Measurements from ENCODE around the gene DYRK1B.
"Not testable (repeated sequence)": the region's sequence is repeated elsewhere in the genome, so short reads cannot be mapped to it uniquely, and the experiment has no call there.

Gene DYRK1B

GRCh38 chr19:39811064-39811463, 22.9 kb downstream of the DYRK1B start:
- TF ChIP-seq CTCF (IDR thresholded peaks at IDR 0.05; ENCODE audit: borderline replicate concordance, control extremely low read depth, extremely low read depth, insufficient read depth, missing control alignments): no peak
- no peak for DNase-seq (ENCODE audit: low spot score)
- in situ Hi-C loops (cut with MboI; ENCODE audit: low sequenced_read_pairs, unreplicated experiment): no loop called here

- in situ Hi-C loops (cut with MboI; ENCODE audit: low sequenced_read_pairs, unreplicated experiment): no loop called here
- DNase-seq (ENCODE audit: low spot score): no peak
- TF ChIP-seq CTCF (IDR thresholded peaks at IDR 0.05; ENCODE audit: borderline replicate concordance, control extremely low read depth, extremely low read depth, insufficient read depth, missing control alignments): no peak
Observed at GRCh38 chr19:39810424-39810823, 23.5 kb downstream of the DYRK1B start.

GRCh38 chr19:39809368-39809767, 24.6 kb downstream of the DYRK1B start:
- TF ChIP-seq CTCF (IDR thresholded peaks at IDR 0.05; ENCODE audit: borderline replicate concordance, control extremely low read depth, extremely low read depth, insufficient read depth, missing control alignments): no peak
- DNase-seq (ENCODE audit: low spot score): no peak
- in situ Hi-C loops (cut with MboI; ENCODE audit: low sequenced_read_pairs, unreplicated experiment): no loop called here

GRCh38 chr19:39808688-39809087, 25.3 kb downstream of the DYRK1B start:
- DNase-seq (ENCODE audit: low spot score); in situ Hi-C loops (cut with MboI; ENCODE audit: low sequenced_read_pairs, unreplicated experiment): not testable (repeated sequence)

- DNase-seq (ENCODE audit: low spot score): no peak
- in situ Hi-C loops (cut with MboI; ENCODE audit: low sequenced_read_pairs, unreplicated experiment): no loop called here
- no peak for TF ChIP-seq CTCF (IDR thresholded peaks at IDR 0.05; ENCODE audit: borderline replicate concordance, control extremely low read depth, extremely low read depth, insufficient read depth, missing control alignments)
Observed at GRCh38 chr19:39807846-39808364, 26.1 kb downstream of the DYRK1B start.

GRCh38 chr19:39805104-39805503, 28.9 kb downstream of the DYRK1B start:
- no peak for DNase-seq (ENCODE audit: low spot score)
- TF ChIP-seq CTCF (IDR thresholded peaks at IDR 0.05; ENCODE audit: borderline replicate concordance, control extremely low read depth, extremely low read depth, insufficient read depth, missing control alignments): no peak
- in situ Hi-C loops (cut with MboI; ENCODE audit: low sequenced_read_pairs, unreplicated experiment): no loop called here

GRCh38 chr19:39802958-39803357, 31.0 kb downstream of the DYRK1B start:
- no peak for TF ChIP-seq CTCF (IDR thresholded peaks at IDR 0.05; ENCODE audit: borderline replicate concordance, control extremely low read depth, extremely low read depth, insufficient read depth, missing control alignments)
- in situ Hi-C loops (cut with MboI; ENCODE audit: low sequenced_read_pairs, unreplicated experiment): no loop called here
- DNase-seq (ENCODE audit: low spot score): no peak
